SK-N-SH (cell line): Measurements from ENCODE around the gene KCNJ13. TPM values are rescaled to one million over a fixed set of nuclear protein-coding genes. Genes with fewer than 3 reads are reported as not detected.

Experiments used
- CTCF ChIA-PET: fragments of 300-600, 350-600 bp; formaldehyde crosslinking; extraction: SDS; loops from one replicate; lab custom pipeline; 2021; lab: Yijun Ruan, JAX
- POLR2A ChIA-PET: fragments of 350-600 bp; sonication (Branson Sonifier 250); formaldehyde crosslinking; extraction: SDS; loops from one replicate; lab custom pipeline; 2020; ENCODE audit warnings: antibody characterized with exemption, inconsistent platforms; lab: Yijun Ruan, JAX
- DNase-seq: peaks from one replicate; pipeline ENCODE4 v3.0.0; 2012
- H2AFZ ChIP-seq: fragments of 200-600 bp; sonication (generic); 2 replicates; pipeline ENCODE4 v1.8.1; 2016; ENCODE audit warnings: antibody characterized with exemption, mild to moderate bottlenecking, low read depth
- H3F3A ChIP-seq: fragments of 200-600 bp; sonication (generic); replicated peaks from 2 replicates; pipeline ENCODE3; 2016; ENCODE audit warnings: antibody characterized with exemption, mild to moderate bottlenecking; ENCODE audit not compliant: insufficient read depth
- H3K27ac ChIP-seq, 2 experiments: fragments of 200-500 bp in 1 of 2; fragments of 200-600 bp in 1 of 2; sonication (Bioruptor generic) in 1 of 2; sonication (generic), shearing (Covaris generic) in 1 of 2; 2 replicates each; pipeline versions ENCODE4 v1.5.1 to v1.6.1; 2014 to 2016; ENCODE audit warnings: low read depth in 2 of 2, inconsistent platforms in 1 of 2, low read length in 1 of 2, mild to moderate bottlenecking in 1 of 2, mixed read lengths in 1 of 2
- H3K27me3 ChIP-seq: fragments of 200-600 bp; sonication (generic), shearing (Covaris generic); 2 replicates; pipeline ENCODE4 v1.6.1; 2016; ENCODE audit warnings: mixed run types; ENCODE audit not compliant: insufficient read depth
- H3K36me3 ChIP-seq, 2 experiments: fragments of 200-500 bp in 1 of 2; fragments of 200-600 bp in 1 of 2; sonication (Bioruptor generic) in 1 of 2; sonication (generic) in 1 of 2; replicated peaks in 1 of 2; 2 replicates each; pipeline versions ENCODE3 to v1.5.1; 2014 to 2016; ENCODE audit warnings: low read length in 1 of 2, mild to moderate bottlenecking in 1 of 2; ENCODE audit not compliant: insufficient read depth in 2 of 2, control insufficient read depth in 1 of 2
- H3K4me1 ChIP-seq, 2 experiments: fragments of 200-500 bp in 1 of 2; fragments of 200-600 bp in 1 of 2; sonication (Bioruptor generic) in 1 of 2; sonication (generic), shearing (Covaris generic) in 1 of 2; 2 replicates each; pipeline versions ENCODE4 v1.5.1 to v1.6.1; 2014 to 2016; ENCODE audit warnings: low read depth in 1 of 2, low read length in 1 of 2, mixed run types in 1 of 2; ENCODE audit not compliant: insufficient read depth in 2 of 2, control insufficient read depth in 1 of 2
- H3K4me2 ChIP-seq: fragments of 200-600 bp; sonication (generic), shearing (Covaris generic); 2 replicates; pipeline ENCODE4 v1.6.1; 2017; ENCODE audit warnings: mixed run types
- H3K4me3 ChIP-seq, 2 experiments: fragments of 200-500 bp in 1 of 2; fragments of 200-600 bp in 1 of 2; sonication (Bioruptor generic) in 1 of 2; sonication (generic), shearing (Covaris generic) in 1 of 2; 2 replicates each; pipeline versions ENCODE4 v1.5.1 to v1.8.1; 2014 to 2016; ENCODE audit warnings: low read depth in 2 of 2, inconsistent platforms in 1 of 2, low read length in 1 of 2, mild to moderate bottlenecking in 1 of 2, mixed read lengths in 1 of 2, moderate library complexity in 1 of 2
- H3K79me2 ChIP-seq: fragments of 200-600 bp; sonication (generic); 2 replicates; pipeline ENCODE4 v1.8.1; 2017; ENCODE audit warnings: mild to moderate bottlenecking; ENCODE audit not compliant: insufficient read depth
- H3K9ac ChIP-seq: fragments of 200-600 bp; sonication (generic); 2 replicates; pipeline ENCODE4 v1.6.1; 2017; ENCODE audit warnings: mixed run types
- H3K9me2 ChIP-seq: fragments of 200-600 bp; sonication (generic); 2 replicates; pipeline ENCODE4 v1.6.1; 2017; ENCODE audit warnings: mixed run types
- H3K9me3 ChIP-seq: fragments of 200-600 bp; sonication (generic); 2 replicates; pipeline ENCODE4 v1.6.1; 2017; ENCODE audit warnings: mixed run types, mild to moderate bottlenecking, moderate library complexity
- H4K20me1 ChIP-seq: fragments of 200-600 bp; sonication (generic); 2 replicates; pipeline ENCODE4 v1.6.1; 2017; ENCODE audit warnings: mild to moderate bottlenecking, mixed run types; ENCODE audit not compliant: insufficient read depth
- ELF1 ChIP-seq: IDR thresholded peaks from 2 replicates; pipeline ENCODE4 v1.4.0; 2012
- EP300 ChIP-seq, 2 experiments: IDR thresholded peaks; 2 replicates each; pipeline versions ENCODE4 v1.4.0 to v1.6.1; 2012; ENCODE audit warnings: borderline replicate concordance in 1 of 2, low read depth in 1 of 2, low read length in 1 of 2
- EZH2phosphoT487 ChIP-seq: fragments of 200-600 bp; sonication (generic); IDR thresholded peaks from 2 replicates; pipeline ENCODE4 v1.6.1; 2017; ENCODE audit warnings: low read depth, mixed run types, mild to moderate bottlenecking, antibody characterized with exemption, moderate library complexity, borderline replicate concordance
- FOSL2 ChIP-seq: IDR thresholded peaks from 2 replicates; pipeline ENCODE4 v1.4.0; 2012; ENCODE audit warnings: low read depth, mild to moderate bottlenecking, moderate library complexity, borderline replicate concordance
- FOXJ3 ChIP-seq: sonication (generic); formaldehyde crosslinking; IDR thresholded peaks from 2 replicates; pipeline ENCODE4 v1.5.1; 2020; ENCODE audit warnings: mild to moderate bottlenecking, missing genetic modification reagents
- JUND ChIP-seq: IDR thresholded peaks from 2 replicates; pipeline ENCODE4 v1.4.0; 2012
- MEF2A ChIP-seq: IDR thresholded peaks from 2 replicates; pipeline ENCODE4 v1.4.0; 2012; ENCODE audit warnings: low read depth, borderline replicate concordance
- MXI1 ChIP-seq: IDR thresholded peaks from 2 replicates; pipeline ENCODE4 v1.6.1; 2012; ENCODE audit warnings: mild to moderate bottlenecking, low read depth, low read length, improper control_type of control experiment
- NFIC ChIP-seq: IDR thresholded peaks from 2 replicates; pipeline ENCODE4 v1.4.0; 2012; ENCODE audit warnings: borderline replicate concordance
- RAD21 ChIP-seq: IDR thresholded peaks from 2 replicates; pipeline ENCODE4 v1.6.1; 2012; ENCODE audit warnings: mild to moderate bottlenecking, low read length
- RFX5 ChIP-seq: IDR thresholded peaks from 2 replicates; pipeline ENCODE4 v1.6.1; 2012; ENCODE audit warnings: mild to moderate bottlenecking, improper control_type of control experiment, low read length
- TCF12 ChIP-seq: IDR thresholded peaks from 2 replicates; pipeline ENCODE4 v1.4.0; 2012
- WGBS: methylation state at CpG from one replicate; pipeline ENCODE4 v1.1.6; 2017; ENCODE audit warnings: low lambda C conversion rate; 5-methylcytosine and 5-hydroxymethylcytosine counted together
- polyA plus RNA-seq, 3 experiments: library from polyadenylated mRNA; depleted of rRNA; stranded (reverse); fragments of >200 nt; gene quantifications; 2 replicates each; pipeline ENCODE4 v1.2.3, GENCODE V29; 2012
- TF ChIP-seq, protein P1 (sequence below): IDR thresholded peaks from 2 replicates; pipeline ENCODE4 v1.4.0; 2012; ENCODE audit warnings: low read depth, borderline replicate concordance
- TF ChIP-seq, protein P2 (sequence below): IDR thresholded peaks from 2 replicates; pipeline ENCODE4; 2012
- TF ChIP-seq, protein P3 (sequence below): fragments of 200-600 bp; sonication (generic); IDR thresholded peaks from 2 replicates; pipeline ENCODE4 v1.6.1; 2017; ENCODE audit warnings: antibody characterized with exemption, mild to moderate bottlenecking, moderate library complexity

The KCNJ13 gene
- polyA plus RNA-seq, 1 of the 3 experiments (the other 2 are of a cell fraction) = not detected

DNA sequence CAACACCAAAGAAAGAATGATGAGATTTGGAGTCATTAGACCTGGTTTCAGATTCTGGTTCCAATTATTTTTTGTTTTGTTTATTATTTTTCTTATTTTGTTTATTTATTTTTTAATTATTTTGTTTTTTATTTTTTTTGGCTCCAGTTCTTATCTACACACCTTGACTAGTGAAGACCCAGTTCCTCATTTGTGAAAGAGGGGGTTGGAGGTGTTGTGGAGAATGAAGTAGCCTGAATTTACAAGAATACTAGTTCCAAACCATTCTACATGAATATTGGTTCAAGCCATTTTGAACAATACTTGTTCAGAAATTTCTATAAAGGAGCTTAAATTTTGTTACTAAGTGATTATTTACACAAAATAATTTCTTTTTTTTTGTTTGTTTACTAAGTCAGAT, 6.9 kb upstream of the KCNJ13 start:
- TF ChIP-seq NFIC = no peak
- no peak overlapping the region for H2AFZ ChIP-seq
- H3F3A ChIP-seq = no peaks in the 10 kb centered on the region
- H3K9ac ChIP-seq = no peak overlapping the region
- CTCF ChIA-PET = interaction anchor here (1.1 kb wide), 1 partner anchor 12 kb away, joined by 3 read pairs; no protein-coding TSS in a partner anchor
- H3K27me3 ChIP-seq = no peaks in the 10 kb centered on the region
- H3K9me2 ChIP-seq = no peaks in the 10 kb centered on the region
- POLR2A ChIA-PET = no interaction called here
- DNase-seq = no peak
- H3K27ac ChIP-seq = no peak overlapping the region
- peaks cover 29 to 50% of the 10 kb centered on the region in 2 experiments for H3K36me3 ChIP-seq
- no peak overlapping the region for H3K4me3 ChIP-seq
- no peaks in the 10 kb centered on the region; the same call in 1 of the 2 replicates for H3K79me2 ChIP-seq
- H3K4me2 ChIP-seq = no peak overlapping the region
- H4K20me1 ChIP-seq = no peaks in the 10 kb centered on the region
- peaks cover 0 to 2% of the 10 kb centered on the region in 2 experiments; a peak in 1 of 4 replicates for H3K4me1 ChIP-seq
- no peaks in the 10 kb centered on the region for H3K9me3 ChIP-seq

DNA sequence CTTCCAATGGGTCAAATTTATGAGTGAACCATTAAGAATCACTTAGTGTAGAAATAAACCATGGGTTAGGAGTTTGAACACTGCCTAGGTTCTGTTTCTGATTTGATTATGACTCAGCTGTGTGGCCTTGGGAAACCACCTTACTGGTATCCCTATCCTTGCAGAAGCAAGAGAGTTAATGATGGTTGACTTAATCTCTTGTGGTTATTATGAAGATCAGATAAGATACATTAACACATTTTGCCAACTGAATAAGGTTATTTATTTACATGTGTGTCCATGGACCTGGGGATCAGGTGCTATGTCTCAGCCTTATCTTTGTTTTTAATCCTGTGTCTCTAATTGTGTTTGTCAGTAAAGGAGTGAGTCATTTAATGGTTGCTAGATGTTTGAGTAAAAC, 5.4 kb upstream of the KCNJ13 start:
- Histone ChIP-seq H2AFZ (no peak overlapping the region), H3K79me2 (no peaks in the 10 kb centered on the region; the same call in 1 of the 2 replicates), H3F3A (no peaks in the 10 kb centered on the region), H3K9me3 (no peaks in the 10 kb centered on the region), H3K27me3 (no peaks in the 10 kb centered on the region), H3K27ac (peak overlapping the region; percentile 31; a peak in 2 of 4 replicates), H3K9me2 (no peaks in the 10 kb centered on the region), H3K4me3 (no peak overlapping the region), H3K36me3 (peaks cover 15 to 40% of the 10 kb centered on the region in 2 experiments), H3K4me2 (no peak overlapping the region), H3K4me1 (peaks cover 0 to 2% of the 10 kb centered on the region in 2 experiments; a peak in 1 of 4 replicates), H4K20me1 (no peaks in the 10 kb centered on the region), H3K9ac (no peak overlapping the region)
- DNase-seq = peak; percentile 3
- peak; percentile 78 for TF ChIP-seq TCF12
- 0 out of 4 replicates have a peak, but pooled peaks of 1 of the 2 experiments have one; percentile 45 for TF ChIP-seq EP300 (IDR thresholded peaks at IDR 0.05; ENCODE audit: borderline replicate concordance in 1 of 2, low read depth in 1 of 2, low read length in 1 of 2)
- peak; percentile 46; the same call in 1 of the 2 replicates for TF ChIP-seq FOSL2
- TF ChIP-seq, protein P1, sequence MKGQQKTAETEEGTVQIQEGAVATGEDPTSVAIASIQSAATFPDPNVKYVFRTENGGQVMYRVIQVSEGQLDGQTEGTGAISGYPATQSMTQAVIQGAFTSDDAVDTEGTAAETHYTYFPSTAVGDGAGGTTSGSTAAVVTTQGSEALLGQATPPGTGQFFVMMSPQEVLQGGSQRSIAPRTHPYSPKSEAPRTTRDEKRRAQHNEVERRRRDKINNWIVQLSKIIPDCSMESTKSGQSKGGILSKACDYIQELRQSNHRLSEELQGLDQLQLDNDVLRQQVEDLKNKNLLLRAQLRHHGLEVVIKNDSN = no peak
- peak; percentile 31; the same call in 1 of the 2 replicates for TF ChIP-seq JUND
- TF ChIP-seq FOXJ3 (CRISPR knock-in tag) = no peak
- TF ChIP-seq, protein P2, sequence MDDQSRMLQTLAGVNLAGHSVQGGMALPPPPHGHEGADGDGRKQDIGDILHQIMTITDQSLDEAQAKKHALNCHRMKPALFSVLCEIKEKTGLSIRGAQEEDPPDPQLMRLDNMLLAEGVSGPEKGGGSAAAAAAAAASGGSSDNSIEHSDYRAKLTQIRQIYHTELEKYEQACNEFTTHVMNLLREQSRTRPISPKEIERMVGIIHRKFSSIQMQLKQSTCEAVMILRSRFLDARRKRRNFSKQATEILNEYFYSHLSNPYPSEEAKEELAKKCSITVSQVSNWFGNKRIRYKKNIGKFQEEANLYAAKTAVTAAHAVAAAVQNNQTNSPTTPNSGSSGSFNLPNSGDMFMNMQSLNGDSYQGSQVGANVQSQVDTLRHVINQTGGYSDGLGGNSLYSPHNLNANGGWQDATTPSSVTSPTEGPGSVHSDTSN = peak; percentile 23
- ChIA-PET POLR2A (no interaction called here), CTCF (no interaction called here)

DNA sequence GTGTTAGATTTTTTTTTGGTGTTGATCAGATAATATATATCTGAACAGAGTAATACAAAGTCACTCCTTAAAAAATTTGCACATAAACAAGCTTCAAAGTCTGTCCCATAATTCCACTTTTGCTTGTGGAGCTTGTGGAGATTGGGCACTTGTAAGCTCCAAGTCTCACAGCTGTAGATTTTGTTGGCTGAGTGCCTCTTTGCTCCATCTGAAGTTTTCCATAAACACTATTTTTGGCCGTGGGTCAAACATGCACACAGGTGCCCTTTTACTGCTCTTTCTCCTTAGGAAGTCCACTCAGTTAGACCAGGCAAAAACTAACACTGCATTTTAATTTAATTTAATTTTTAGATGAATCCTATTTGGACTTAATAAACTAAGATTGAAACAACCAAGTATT, 3.6 kb upstream of the KCNJ13 start:
- WGBS = 80% methylated on average over 1 of the region's 1 CpG
- Histone ChIP-seq H3F3A (no peaks in the 10 kb centered on the region), H3K79me2 (no peaks in the 10 kb centered on the region), H4K20me1 (no peaks in the 10 kb centered on the region), H3K9ac (no peak overlapping the region), H3K27me3 (no peaks in the 10 kb centered on the region), H3K27ac (no peak overlapping the region), H2AFZ (no peak overlapping the region), H3K4me2 (no peak overlapping the region), H3K4me3 (no peak overlapping the region), H3K9me3 (no peaks in the 10 kb centered on the region), H3K36me3 (peaks cover 21 to 38% of the 10 kb centered on the region in 2 experiments), H3K9me2 (no peaks in the 10 kb centered on the region), H3K4me1 (peaks cover 0 to 2% of the 10 kb centered on the region in 2 experiments; a peak in 1 of 4 replicates)
- POLR2A ChIA-PET = no interaction called here
- CTCF ChIA-PET = interaction anchor here (1.1 kb wide), 1 partner anchor 167 kb away, joined by 3 read pairs; no protein-coding TSS in a partner anchor
- DNase-seq = no peak
- TF ChIP-seq MEF2A = no peak
- no peak for TF ChIP-seq RAD21
- TF ChIP-seq ELF1 = no peak
- TF ChIP-seq TCF12 = no peak
- TF ChIP-seq FOSL2 = no peak
- no peak for TF ChIP-seq RFX5
- TF ChIP-seq, protein P1 = no peak
- TF ChIP-seq EZH2phosphoT487 = no peak
- TF ChIP-seq MXI1 = no peak
- TF ChIP-seq, protein P3, sequence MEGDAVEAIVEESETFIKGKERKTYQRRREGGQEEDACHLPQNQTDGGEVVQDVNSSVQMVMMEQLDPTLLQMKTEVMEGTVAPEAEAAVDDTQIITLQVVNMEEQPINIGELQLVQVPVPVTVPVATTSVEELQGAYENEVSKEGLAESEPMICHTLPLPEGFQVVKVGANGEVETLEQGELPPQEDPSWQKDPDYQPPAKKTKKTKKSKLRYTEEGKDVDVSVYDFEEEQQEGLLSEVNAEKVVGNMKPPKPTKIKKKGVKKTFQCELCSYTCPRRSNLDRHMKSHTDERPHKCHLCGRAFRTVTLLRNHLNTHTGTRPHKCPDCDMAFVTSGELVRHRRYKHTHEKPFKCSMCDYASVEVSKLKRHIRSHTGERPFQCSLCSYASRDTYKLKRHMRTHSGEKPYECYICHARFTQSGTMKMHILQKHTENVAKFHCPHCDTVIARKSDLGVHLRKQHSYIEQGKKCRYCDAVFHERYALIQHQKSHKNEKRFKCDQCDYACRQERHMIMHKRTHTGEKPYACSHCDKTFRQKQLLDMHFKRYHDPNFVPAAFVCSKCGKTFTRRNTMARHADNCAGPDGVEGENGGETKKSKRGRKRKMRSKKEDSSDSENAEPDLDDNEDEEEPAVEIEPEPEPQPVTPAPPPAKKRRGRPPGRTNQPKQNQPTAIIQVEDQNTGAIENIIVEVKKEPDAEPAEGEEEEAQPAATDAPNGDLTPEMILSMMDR = no peak
